ENCODE results near the gene CHID1. TPM values are rescaled to one million over a fixed set of nuclear protein-coding genes. Genes with fewer than 3 reads are reported as not detected.

CHID1 gene
- total and polyA plus RNA-seq, 7 experiments from 2014 or later = 30.8 to 61.0 (median 55.3) TPM

GRCh38 chr11:853682-854448 is 56.7 kb downstream of the CHID1 start:
- Mint-ChIP-seq H3K4me3 (no peak overlapping the region), H3K9me3 (no peaks in the 10 kb centered on the region), H3K36me3 (no peaks in the 10 kb centered on the region), H3K27me3 (peaks cover 0 to 4% (median 0%) of the 10 kb centered on the region in 5 donors), H3K4me1 (peaks cover 0 to 9% (median 0%) of the 10 kb centered on the region in 7 donors), H3K27ac (no peak overlapping the region)
- Histone ChIP-seq H3K4me1 (ENCODE audit: control insufficient read depth in 2 of 2, insufficient read depth in 2 of 2, low read length in 2 of 2) (peaks cover 0 to 1% of the 10 kb centered on the region in 2 donors), H3K4me3 (ENCODE audit: low read length) (no peak overlapping the region), H3K36me3 (ENCODE audit: control insufficient read depth in 2 of 3, insufficient read depth in 3 of 3, low read length in 3 of 3) (no peaks in the 10 kb centered on the region), H3K27me3 (ENCODE audit: control insufficient read depth in 2 of 2, insufficient read depth in 2 of 2, low read length in 2 of 2) (peaks cover 0 to 1% of the 10 kb centered on the region in 2 donors), H3K27ac (ENCODE audit: low read depth, low read length) (no peak overlapping the region), H3K9me3 (ENCODE audit: control insufficient read depth in 2 of 3, low read length in 3 of 3) (no peaks in the 10 kb centered on the region)
- ATAC-seq (no peak), DNase-seq (no peak)
- intact Hi-C loops (cut with micrococcal nuclease) = no loop called here
- ChIA-PET POLR2A (no interaction called here), CTCF (interaction anchor here (0.5 kb wide), 1 partner anchor 1227 kb away, joined by 3 read pairs; no protein-coding TSS in a partner anchor)

- ATAC-seq (no peak), DNase-seq (no peak)
- H3K27ac Mint-ChIP-seq = no peak overlapping the region
- Histone ChIP-seq H3K27me3 (ENCODE audit: control insufficient read depth in 2 of 2, insufficient read depth in 2 of 2, low read length in 2 of 2) (peaks cover 0 to 6% of the 10 kb centered on the region in 2 donors), H3K27ac (ENCODE audit: low read depth, low read length) (no peak overlapping the region), H3K9me3 (ENCODE audit: control insufficient read depth in 2 of 3, low read length in 3 of 3) (no peaks in the 10 kb centered on the region), H3K4me1 (ENCODE audit: control insufficient read depth in 2 of 2, insufficient read depth in 2 of 2, low read length in 2 of 2) (peaks cover 5 to 7% of the 10 kb centered on the region in 2 donors), H3K36me3 (ENCODE audit: control insufficient read depth in 2 of 3, insufficient read depth in 3 of 3, low read length in 3 of 3) (no peaks in the 10 kb centered on the region), H3K4me3 (ENCODE audit: low read length) (no peak overlapping the region)
- no peaks in the 10 kb centered on the region for H3K9me3 Mint-ChIP-seq
- intact Hi-C loops (cut with micrococcal nuclease) = no loop called here
- H3K36me3 Mint-ChIP-seq = no peaks in the 10 kb centered on the region
- CTCF ChIA-PET = no interaction called here
- peaks cover 0 to 10% (median 0%) of the 10 kb centered on the region in 5 donors for H3K27me3 Mint-ChIP-seq
- POLR2A ChIA-PET = no interaction called here
- H3K4me1 Mint-ChIP-seq = peaks cover 0 to 13% (median 3%) of the 10 kb centered on the region in 7 donors
- peak overlapping the region in 2 of 10 donors; percentile 29 to 31 for H3K4me3 Mint-ChIP-seq
These were observed 57.8 kb downstream of the CHID1 start for GRCh38 chr11:852762-853161.

DNA sequence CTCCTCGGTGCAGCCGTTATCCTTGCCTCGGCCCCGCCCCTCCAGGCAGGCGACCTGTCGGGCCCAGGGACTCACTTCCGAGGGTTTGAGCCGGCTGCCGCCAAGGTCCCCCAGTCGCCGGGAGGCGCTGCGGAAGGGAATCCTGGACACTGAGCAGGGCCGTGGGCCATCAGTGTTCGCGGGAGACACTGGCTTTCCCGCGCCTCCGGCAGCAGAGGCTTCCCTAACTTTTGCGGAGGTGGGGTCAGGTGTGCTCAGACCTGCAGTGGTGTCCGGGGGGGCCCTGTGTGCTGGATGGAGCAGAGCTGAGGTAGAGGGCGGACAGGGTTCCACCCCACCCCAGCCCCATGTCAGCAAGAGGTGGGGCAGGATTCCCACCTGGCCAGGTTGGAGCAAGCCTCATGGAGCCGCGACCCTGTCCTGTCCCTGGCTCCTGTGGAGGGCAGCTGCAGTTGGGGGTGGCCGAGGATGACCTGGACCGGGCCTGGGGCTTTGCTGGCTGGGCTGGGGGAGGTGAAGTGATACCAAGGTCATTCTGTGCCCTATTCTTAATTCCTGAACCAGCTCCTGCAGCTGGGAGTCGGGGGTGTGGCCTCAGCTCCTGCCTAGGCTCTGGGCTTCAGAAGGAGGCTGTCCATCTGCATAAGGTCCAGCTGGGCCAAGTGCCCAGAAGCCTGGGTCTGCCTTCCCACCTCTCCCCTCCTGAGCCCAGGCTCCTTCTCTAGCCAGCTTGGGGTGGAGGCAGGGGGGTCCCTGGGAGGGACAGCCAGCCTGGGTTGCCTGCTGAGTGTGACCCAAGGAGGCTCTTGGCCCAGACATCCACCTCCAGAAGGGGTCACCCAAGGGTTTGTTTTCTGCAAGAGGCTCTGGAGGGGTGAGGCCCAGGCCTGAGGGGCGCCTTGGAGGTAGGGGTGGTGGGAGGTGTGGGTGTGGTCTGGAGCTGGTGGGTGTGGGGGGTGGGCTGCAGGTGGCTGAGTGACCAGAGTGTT is 59.5 kb downstream of the CHID1 start:
- Mint-ChIP-seq H3K4me1 (peaks cover 0 to 9% (median 3%) of the 10 kb centered on the region in 7 donors), H3K9me3 (no peaks in the 10 kb centered on the region), H3K4me3 (peak overlapping the region in 5 of 10 donors; percentile 12 to 75 (median 50)), H3K27me3 (peaks cover 0 to 10% (median 0%) of the 10 kb centered on the region in 5 donors), H3K27ac (no peak overlapping the region), H3K36me3 (no peaks in the 10 kb centered on the region)
- POLR2A ChIA-PET = no interaction called here
- CTCF ChIA-PET = no interaction called here
- H3K27me3 ChIP-seq (ENCODE audit: control insufficient read depth in 2 of 2, insufficient read depth in 2 of 2, low read length in 2 of 2) = peaks cover 0 to 6% of the 10 kb centered on the region in 2 donors
- DNase-seq (no peak), ATAC-seq (no peak)
- H3K27ac ChIP-seq (ENCODE audit: low read depth, low read length) = no peak overlapping the region
- H3K9me3 ChIP-seq (ENCODE audit: control insufficient read depth in 2 of 3, low read length in 3 of 3) = no peaks in the 10 kb centered on the region
- no peaks in the 10 kb centered on the region for H3K36me3 ChIP-seq (ENCODE audit: control insufficient read depth in 2 of 3, insufficient read depth in 3 of 3, low read length in 3 of 3)
- H3K4me1 ChIP-seq (ENCODE audit: control insufficient read depth in 2 of 2, insufficient read depth in 2 of 2, low read length in 2 of 2) = peaks cover 5 to 7% of the 10 kb centered on the region in 2 donors
- H3K4me3 ChIP-seq (ENCODE audit: low read length) = no peak overlapping the region
- intact Hi-C loops (cut with micrococcal nuclease) = no loop called here

- peaks cover 0 to 10% (median 0%) of the 10 kb centered on the region in 5 donors for H3K27me3 Mint-ChIP-seq
- Histone ChIP-seq H3K27me3 (ENCODE audit: control insufficient read depth in 2 of 2, insufficient read depth in 2 of 2, low read length in 2 of 2) (peaks cover 0 to 6% of the 10 kb centered on the region in 2 donors), H3K4me1 (ENCODE audit: control insufficient read depth in 2 of 2, insufficient read depth in 2 of 2, low read length in 2 of 2) (peaks cover 5 to 7% of the 10 kb centered on the region in 2 donors), H3K9me3 (ENCODE audit: control insufficient read depth in 2 of 3, low read length in 3 of 3) (no peaks in the 10 kb centered on the region), H3K27ac (ENCODE audit: low read depth, low read length) (no peak overlapping the region), H3K4me3 (ENCODE audit: low read length) (no peak overlapping the region), H3K36me3 (ENCODE audit: control insufficient read depth in 2 of 3, insufficient read depth in 3 of 3, low read length in 3 of 3) (no peaks in the 10 kb centered on the region)
- H3K4me3 Mint-ChIP-seq = peak overlapping the region in 9 of 10 donors; percentile 27 to 81 (median 62)
- DNase-seq (no peak), ATAC-seq (no peak)
- POLR2A ChIA-PET = no interaction called here
- peaks cover 0 to 9% (median 3%) of the 10 kb centered on the region in 7 donors for H3K4me1 Mint-ChIP-seq
- intact Hi-C loops (cut with micrococcal nuclease) = loop anchor here (2.0 to 10.0 kb wide), 4 partner anchors 61 to 535 kb away; partner anchors contain the start of genes CHID1 (in 2 of the 2) and BRSK2 (in 1 of the 2)
- H3K36me3 Mint-ChIP-seq = no peaks in the 10 kb centered on the region
- CTCF ChIA-PET = interaction anchor here (2.9 kb wide), 1 partner anchor 200 kb away, joined by 19 read pairs; no protein-coding TSS in a partner anchor
- no peaks in the 10 kb centered on the region for H3K9me3 Mint-ChIP-seq
- no peak overlapping the region for H3K27ac Mint-ChIP-seq
These were observed 60.4 kb downstream of the CHID1 start for GRCh38 chr11:849951-850774.

- intact Hi-C loops (cut with micrococcal nuclease) = loop anchor here (2.0 to 10.0 kb wide), 4 partner anchors 62 to 536 kb away; partner anchors contain the start of genes CHID1 (in 2 of the 2) and BRSK2 (in 1 of the 2)
- Histone ChIP-seq H3K27me3 (ENCODE audit: control insufficient read depth in 2 of 2, insufficient read depth in 2 of 2, low read length in 2 of 2) (peaks cover 0 to 6% of the 10 kb centered on the region in 2 donors), H3K9me3 (ENCODE audit: control insufficient read depth in 2 of 3, low read length in 3 of 3) (no peaks in the 10 kb centered on the region), H3K27ac (ENCODE audit: low read depth, low read length) (no peak overlapping the region), H3K4me3 (ENCODE audit: low read length) (peak overlapping the region; percentile 41), H3K4me1 (ENCODE audit: control insufficient read depth in 2 of 2, insufficient read depth in 2 of 2, low read length in 2 of 2) (peaks cover 7% of the 10 kb centered on the region in 2 donors), H3K36me3 (ENCODE audit: control insufficient read depth in 2 of 3, insufficient read depth in 3 of 3, low read length in 3 of 3) (no peaks in the 10 kb centered on the region)
- H3K27me3 Mint-ChIP-seq = peaks cover 0 to 10% (median 0%) of the 10 kb centered on the region in 5 donors
- H3K9me3 Mint-ChIP-seq = no peaks in the 10 kb centered on the region
- ChIA-PET CTCF (interaction anchor here (1.0 to 2.9 kb wide), 3 partner anchors 9 to 201 kb away, joined by 3 to 19 read pairs (median 3); partner anchors contain the start of gene CHID1), POLR2A (interaction anchor here (2.2 kb wide), 1 partner anchor 30 kb away, joined by 6 read pairs; no protein-coding TSS in a partner anchor)
- DNase-seq (peak in 2 of 9 donors; percentile 33 to 67), ATAC-seq (peak; percentile 26)
- H3K27ac Mint-ChIP-seq = no peak overlapping the region
- H3K4me1 Mint-ChIP-seq = peaks cover 0 to 10% (median 5%) of the 10 kb centered on the region in 7 donors
- no peaks in the 10 kb centered on the region for H3K36me3 Mint-ChIP-seq
- peak overlapping the region; percentile 36 to 83 (median 70) for H3K4me3 Mint-ChIP-seq
These were observed 61.3 kb downstream of the CHID1 start for GRCh38 chr11:849104-849824.

Data from naive thymus-derived CD4-positive, alpha-beta T cell (primary cell).